IPS DF 4.7 (cell line): ENCODE data around the gene NSMCE1.
"Not testable (repeated sequence)": the region's sequence is repeated elsewhere in the genome, so short reads cannot be mapped to it uniquely, and the experiment has no call there.

Experiments
- DNase-seq: peaks from one replicate; pipeline ENCODE4 v3.0.0-alpha.2; 2013; ENCODE audit warnings: low spot score; ENCODE audit errors: extremely low read depth

NSMCE1 gene

DNA sequence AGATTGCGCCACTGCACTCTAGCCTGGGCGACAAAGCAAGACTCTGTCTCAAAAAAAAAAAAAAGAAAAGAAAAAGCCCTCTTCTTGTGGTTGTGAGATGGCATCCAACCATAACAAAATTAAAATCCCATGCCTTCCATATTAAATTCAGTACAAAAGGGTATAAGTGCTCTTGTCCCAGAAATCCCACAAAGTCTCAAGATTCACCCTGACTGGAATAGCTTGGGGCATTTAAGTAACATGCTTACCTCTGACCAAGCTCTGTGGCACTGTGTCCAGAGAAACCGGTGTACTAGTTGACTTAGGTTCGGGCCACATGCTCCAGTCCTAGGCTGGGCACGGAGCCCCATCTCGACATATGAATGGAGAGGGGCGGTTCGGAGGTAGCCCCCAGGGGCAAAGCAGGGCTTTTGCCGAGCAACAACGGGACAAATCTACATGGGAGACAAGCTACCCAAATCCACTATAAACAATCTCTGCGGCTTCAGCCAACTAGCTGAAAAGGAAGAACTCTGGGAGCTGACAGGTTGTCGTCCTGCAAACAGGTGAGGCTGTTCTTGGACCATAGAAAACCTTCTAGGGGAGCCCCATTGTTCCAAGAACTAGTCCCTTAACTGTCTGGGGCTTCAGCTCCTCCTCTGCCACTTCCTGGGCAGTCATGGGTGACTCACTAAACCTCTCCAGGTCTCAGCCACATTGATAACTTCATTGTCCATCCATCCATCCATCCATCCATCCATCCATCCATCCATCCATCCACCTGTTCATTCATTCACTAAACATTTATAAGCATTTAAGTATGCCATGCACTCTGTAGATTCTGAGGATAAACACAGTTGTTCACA is 34.9 kb upstream of the NSMCE1 start:
- DNase-seq, result no peak

DNA sequence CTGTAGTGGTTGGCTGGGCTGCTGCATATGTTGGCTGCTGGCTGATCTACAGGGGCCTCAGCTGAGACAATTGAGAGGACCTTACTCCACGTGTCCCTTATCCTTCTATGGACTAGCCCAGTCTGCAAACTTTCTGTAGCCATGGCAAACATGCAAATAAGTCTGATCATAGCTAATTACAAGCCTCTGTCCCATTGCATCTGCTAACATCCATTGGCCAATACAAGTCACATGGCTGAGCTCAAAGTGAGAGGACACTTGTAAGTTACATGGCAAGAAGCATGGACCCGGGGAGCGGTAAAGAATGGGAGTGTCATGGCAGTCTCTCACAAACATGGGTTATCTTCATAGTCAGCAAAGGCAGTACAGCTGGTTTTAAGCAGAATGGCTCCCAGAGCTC is 33.6 kb upstream of the NSMCE1 start:
- DNase-seq, result no peak

DNA sequence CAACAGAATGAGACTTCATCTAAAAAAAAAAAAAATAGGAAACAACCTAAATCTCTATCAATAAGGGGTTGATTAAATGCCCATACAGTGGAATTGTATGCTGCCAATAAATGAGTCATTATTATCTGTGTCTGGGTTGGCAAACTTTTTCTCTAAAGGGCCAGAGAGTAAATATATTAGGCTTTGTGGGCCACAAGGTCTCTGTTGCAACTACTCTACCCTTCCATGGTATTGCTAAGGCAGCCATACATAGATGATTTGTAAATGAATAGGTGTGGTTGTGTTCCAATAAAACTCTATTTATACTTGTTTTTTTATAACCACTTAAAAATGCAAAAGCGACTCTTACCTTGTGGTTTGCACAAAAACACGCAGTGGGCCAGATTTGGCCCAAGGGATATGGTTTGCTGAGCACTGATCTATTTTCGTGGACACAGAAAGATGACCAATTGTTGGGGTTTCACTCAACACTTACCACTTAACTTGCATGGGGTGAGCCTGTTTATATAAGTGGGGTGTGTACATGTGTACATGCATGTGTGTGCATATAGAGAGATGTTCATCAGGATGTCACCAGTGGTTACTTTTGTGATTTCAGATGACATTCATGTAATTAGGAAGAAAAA is 32.8 kb upstream of the NSMCE1 start:
- no peak for DNase-seq

DNA sequence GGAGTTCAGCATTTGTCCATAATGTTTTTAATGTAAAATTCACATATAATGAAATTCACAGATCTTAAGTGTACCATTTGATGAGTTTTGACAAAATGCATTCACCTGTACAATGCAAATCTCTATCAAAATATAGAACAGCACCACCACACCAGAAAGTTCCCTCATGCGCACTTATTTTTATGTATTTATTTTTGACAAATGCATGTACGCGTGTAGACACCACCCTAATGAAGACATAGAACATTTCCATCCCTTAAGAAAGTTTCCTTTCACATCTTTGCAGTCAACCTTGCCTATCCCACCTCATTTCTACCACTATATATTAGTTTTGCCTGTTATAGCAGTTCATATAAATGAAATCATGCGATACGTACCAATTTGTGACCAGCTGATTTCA is 29.6 kb upstream of the NSMCE1 start:
- DNase-seq, result no peak

DNA sequence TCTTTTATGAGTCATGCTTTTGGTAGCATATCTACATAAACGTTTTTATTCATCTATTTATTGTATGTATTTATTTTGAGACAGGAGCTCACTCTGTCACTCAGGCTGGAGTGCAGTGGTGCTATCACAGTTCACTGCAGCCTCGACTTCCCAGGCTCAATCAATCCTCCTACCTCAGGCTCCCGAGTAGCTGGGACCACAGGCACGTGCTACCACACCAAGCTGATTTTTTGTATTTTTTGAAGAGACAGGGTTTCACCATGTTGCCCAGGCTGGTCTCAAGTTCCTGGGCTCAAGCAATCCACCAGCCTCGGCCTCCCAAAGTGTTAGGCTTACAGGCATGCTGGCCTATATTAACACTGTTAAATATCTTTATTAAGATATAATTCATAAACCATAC is 24.8 kb upstream of the NSMCE1 start:
- no peak for DNase-seq

DNA sequence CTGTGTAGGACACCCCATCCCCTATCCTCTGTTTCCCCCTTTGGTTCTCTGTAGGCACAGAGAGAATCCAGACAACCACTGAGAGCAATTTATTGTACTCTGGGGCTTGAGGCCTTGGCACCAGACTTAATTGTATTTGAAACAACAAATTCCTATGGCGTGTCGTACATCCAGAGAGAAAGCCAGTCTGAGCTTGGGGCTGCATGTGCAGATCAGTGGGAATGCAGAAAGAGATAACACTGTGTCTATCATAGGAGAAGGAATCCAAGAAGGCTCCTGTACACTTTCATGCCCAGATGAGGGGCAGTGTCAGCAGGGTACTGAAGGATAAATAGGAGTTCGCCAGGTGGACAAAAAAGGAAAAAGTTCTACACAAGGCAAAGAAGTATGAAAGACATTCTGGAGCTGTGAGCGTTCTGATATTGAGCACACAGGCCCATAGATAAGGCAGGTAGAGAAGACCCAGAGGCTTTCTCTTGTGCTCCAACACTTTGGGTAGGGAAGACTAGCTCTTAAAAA is 23.2 kb upstream of the NSMCE1 start:
- DNase-seq, result no peak

DNA sequence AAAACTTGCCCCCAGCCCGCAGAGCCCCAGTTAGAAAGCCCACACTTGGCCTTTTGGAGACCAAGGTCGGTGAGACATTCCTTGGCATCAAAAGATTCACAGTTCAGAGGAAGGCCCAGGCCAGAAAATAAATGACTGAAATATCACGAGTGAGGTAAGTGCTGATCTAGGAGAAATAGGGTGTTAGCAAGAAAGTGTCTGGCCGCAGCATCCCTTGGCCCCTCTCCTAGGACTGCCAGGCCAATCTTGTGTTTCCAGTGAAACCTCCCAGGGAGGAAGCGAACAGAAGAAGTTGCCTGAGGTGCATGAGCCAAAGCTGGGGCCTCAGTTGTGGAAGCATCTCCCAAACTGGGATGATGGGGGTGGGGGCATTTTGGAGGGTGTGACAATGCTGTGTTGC is 22.5 kb upstream of the NSMCE1 start:
- DNase-seq, result no peak

DNA sequence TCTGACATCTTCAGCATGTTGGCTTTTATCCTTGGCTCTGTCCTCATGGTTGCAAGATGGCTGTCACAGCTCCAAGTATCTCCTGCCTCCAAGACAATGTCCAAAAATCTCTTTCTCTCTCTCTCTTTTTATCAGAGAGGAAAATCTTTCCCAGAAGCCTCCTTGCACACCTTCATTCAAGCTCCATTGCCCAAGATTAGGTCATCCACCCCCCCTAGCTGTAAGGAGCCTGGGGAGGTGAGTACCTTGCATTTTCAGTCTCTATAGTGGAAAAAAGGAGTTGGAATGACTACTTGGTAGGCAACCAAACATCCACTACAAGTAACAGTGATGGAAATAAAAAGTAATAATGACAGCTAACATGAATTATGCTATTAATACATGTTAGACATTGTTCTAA is 22.0 kb upstream of the NSMCE1 start:
- no peak for DNase-seq

DNA sequence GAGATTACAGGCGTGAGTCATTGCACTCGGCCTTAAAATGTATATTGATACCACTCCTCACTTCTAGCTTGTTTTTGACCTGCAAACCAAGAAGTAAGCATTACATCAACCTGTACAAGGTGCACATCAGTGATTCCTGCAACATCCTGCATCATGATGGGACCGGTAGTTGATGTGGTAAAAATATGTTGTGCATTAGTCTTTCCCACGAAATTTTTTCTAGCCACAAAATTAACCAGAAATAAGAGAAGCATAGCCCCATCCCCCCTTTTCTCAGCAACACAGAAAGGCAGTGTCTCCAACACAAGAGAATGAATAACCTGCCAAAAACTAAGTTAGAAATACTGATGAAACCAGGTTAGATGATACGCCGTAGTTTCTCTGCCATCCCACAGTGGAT is 21.1 kb upstream of the NSMCE1 start:
- DNase-seq, result no peak

DNA sequence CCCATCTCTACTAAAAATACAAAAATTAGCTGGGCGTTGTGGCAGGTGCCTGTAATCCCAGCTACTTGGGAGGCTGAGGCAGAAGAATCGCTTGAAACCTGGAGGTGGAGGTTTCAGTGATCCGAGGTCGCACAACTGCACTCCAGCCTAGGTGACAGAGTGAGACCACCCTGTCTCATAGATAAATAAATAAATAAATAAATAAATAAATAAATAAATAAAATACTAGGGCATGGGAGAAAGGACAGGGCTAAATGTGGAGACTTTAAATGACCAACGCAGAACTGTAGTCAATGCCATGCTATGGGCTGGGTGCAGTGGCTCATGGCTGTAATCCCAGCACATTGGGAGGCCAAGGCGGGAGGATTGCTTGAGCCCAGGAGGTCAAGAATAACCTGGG is 19.7 kb upstream of the NSMCE1 start:
- DNase-seq, result not testable (repeated sequence)

DNA sequence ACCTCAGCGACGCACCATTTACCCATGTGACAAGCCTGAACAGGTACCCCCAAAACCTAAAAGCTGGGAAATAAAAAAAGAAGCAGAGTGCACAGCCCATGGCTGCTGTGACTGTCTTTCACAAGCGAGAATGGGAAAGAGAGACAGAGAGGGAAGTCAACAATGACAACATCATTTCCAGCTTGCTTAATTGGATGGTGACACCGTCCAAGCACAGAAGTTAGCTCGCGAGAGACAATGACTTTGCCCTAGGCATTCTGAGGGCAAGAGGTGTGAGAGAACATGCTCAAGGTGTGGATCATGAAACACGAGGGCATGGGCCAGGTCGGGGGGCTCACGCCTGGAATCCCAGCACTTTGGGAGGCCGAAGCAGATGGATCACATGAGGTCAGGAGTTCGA is 19.3 kb upstream of the NSMCE1 start:
- no peak for DNase-seq

DNA sequence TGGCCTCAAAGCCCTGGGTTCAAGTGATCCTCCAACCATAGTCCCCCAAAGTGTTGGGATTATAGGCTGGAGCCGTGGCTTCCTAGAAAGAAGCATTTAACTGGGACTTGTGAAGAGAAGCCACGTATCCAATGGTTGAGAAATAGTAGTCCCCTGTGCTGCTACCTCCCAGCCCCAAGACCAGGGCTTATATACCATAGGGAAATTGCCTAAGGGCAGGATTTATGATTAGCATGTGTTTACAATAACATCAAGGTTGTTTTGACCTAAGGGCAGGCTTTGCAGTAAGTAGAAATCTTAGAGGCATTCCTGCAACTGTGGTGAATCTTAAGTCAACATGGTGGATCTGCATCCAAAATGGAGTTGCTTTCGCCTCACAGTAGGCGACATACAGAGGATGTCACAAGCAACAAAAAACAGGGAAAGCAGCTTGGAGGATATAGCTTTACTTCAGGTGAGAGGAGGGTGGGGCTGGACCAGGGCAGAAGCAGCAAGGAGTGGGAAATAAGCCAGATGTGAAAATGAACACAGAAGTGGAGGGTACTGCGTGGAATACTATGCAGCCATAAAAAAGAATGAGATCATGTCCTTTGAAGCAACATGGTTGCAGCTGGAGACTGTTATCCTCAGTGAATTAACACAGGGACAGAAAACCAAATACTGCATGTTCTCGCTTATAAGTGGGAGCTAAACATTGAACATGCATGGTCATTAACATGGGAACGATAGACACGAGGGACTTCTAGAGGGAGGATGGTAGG is 18.7 kb upstream of the NSMCE1 start:
- DNase-seq, result no peak

DNA sequence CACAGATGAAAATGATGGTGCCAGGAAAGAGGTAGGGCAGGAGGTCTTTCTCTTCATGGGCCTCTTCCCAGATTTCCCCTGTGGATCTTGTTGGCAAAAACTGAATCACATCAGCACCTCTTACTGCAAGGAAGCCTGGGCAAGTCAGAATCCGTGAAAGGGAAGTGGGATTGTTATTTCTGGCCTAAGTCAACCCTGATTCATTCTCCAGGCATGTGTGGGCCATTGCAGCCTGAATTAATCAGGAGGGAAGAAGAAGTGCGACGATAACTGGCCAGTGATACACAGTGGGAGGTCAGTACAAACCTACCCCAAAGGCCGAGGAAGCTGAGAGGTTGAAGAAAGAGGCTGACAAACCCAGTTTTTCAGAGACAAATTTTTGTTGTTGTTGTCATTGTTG is 17.9 kb upstream of the NSMCE1 start:
- DNase-seq, result no peak

DNA sequence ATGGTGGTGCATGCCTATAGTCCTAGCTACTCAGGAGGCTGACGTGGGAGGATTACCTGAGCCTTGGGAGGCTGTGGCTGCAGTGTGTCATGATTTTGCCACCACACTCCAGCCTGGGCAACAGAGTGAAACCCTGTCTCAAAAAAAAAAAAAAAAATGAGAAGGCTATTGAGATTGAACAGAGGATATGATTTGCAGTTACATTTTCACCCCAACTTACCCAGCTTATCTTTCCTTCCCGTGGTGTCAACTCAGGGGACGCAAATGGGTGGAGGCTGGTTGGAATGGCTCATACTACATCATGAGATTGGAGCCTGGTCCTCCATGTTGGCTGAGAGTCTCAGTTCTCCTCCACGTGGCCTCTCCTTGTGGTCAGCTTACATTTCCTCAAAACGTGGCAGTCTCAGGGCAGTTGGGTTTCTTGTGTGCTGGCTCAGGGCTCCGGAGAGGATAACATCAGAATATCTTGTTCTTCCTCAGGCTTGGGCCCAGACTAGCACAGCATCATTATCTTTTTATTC is 17.2 kb upstream of the NSMCE1 start:
- no peak for DNase-seq

DNA sequence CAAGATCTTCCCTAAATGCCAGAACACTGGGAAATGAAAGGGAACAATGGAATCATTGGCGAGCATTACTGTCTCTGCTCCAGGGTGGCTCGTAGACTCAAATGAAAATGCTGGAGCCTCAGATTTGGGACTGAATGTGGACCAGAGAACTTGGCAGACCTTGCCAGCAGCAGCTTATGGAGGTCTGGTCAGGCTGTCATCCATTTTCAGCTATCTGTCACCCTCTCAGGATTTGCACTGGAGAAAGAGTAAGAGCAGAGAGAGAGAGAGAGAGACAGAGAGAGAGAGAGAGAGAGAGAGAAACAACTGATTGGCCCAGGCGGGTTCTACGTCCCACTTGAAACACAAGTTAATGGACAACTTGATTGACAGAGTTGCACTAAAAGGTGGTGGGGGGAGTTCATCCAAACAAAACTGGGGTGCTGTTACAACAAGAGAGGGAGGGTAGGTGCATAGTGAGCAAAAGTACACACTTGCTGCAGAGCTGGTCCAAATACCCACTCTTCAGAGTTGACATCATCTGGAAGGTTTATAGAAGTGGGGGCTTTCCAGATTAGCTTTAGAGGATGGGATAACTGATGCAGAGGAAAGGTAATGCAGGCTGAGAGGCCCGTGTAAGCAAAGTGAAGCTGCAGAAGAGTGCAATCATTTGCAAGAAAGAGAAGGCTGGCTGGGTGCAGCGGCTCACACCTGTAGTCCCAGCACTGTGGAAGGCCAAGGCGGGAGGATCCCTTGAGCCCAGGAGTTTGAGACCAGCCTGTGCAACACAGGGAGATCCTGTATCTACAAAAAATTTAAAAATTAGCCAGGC is 16.5 kb upstream of the NSMCE1 start:
- no peak for DNase-seq

DNA sequence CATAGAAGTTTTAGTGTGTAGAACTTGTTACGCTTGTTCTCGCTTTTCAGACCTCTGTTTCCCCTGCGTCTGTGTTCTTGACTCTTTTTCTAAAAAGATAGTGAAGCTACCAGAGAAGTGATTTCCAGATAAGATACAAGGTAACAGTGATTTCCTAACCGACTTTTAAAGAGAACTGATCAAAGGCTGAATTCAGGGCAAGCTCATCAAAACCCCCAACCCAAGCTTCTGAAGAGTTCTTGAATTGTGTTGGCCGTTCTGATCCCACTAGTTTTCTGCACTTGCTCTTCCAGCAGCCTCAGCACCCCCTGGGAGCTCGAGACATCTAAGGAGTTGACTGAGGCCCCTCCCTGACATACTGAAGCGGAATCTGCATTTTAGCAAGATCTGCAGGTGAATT is 12.7 kb upstream of the NSMCE1 start:
- no peak for DNase-seq

DNA sequence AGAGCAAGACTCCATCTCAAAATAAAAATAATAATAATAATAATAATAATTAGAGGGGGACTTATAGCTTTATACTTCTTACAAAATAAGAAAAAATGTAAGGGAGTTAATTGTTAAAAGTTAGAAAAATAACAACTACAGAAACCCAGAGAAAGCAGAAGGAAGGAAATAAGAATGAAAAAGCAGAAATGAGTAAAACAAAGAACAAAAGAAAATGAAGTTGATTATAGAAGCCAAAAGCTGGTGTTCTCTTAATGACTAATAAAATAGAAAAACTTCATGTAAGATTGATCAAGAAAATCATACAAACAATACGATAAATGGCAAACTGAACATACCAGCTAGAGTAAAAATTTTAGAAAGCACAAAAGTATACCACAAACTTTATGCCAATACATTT is 6.8 kb upstream of the NSMCE1 start:
- no peak for DNase-seq

DNA sequence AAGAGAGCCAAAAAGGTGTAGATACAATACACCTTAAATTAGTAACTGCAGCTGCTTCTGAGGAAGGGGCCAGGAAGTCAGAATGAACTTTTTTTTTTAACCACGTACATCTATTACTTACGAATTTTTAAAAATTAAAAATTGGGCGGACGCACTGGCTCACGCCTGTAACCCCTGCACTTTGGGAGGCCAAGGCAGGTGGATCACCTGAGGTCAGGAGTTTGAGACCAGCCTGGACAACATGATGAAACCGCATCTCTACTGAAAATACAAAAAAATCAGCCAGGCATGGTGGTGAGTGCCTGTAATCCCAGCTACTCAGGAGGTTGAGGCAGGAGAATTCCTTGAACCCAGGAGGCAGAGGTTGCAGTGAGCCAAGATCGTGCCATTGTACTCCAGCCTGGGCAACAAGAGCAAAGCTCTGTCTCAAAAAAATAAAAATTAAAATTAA is 5.9 kb upstream of the NSMCE1 start:
- not testable (repeated sequence) for DNase-seq

DNA sequence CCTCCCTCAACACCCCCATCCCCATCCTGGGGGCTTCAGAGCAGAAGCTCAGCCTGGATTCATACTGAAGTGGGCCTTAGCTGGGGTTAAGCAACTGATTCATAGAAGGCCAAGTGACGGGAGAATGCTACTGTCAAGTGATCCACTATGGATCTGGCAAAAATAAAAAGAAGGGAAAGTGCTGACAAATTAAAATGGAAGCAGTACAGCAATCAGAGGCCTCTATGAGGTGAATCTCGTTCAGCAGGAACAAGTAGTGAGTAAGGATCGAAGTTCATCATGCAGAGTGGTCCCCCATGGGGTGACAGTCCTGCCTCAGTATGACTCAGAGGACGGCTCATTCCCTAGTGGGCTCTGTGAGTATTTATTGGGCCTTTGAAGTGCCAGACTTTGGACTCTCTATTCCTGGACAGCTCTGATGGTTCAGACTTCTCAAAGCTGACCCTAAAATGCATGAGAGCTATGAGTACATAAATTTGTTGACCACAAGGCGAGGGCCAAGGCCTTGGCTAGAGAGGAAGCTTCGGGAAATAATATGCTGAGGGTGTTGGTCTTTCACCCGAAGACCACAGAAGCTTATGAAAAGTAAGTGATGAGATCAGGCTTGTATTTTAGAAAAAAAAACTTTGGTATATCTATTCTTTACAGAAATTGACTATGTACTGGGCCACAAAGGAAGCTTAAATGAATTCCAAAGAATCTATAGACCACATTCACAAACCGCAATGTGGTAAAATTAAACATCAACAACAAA is 5.3 kb upstream of the NSMCE1 start:
- DNase-seq, result no peak

DNA sequence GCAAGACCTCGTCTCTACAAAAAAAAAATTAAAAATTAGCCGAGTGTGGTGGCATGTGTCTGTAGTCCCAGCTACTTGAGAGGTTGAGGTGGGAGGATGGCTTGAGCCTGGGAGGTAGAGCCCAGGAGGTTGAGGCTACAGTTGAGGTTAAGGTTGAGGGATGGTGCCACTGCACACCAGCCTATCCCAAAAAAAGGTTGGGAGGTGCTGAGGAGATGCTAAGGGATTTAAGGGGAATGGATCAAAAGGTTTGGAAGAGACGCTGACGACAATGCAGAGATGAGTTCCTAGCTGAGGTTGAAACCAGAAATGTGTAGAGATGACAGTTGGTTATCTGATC is 4.7 kb upstream of the NSMCE1 start:
- DNase-seq, result no peak
